IMR-90 (cell line): ENCODE measurements around the gene PITHD1. TPM values are rescaled to one million over a fixed set of nuclear protein-coding genes. Genes with fewer than 3 reads are reported as not detected.

Experiments used
- ATAC-seq: fragments of 200-7000 bp; cut with Tn5 transposase; 2 replicates; pipeline ENCODE4 v1.9.1; 2020; ENCODE audit warnings: low read depth, mild to moderate bottlenecking, moderate library complexity
- BruUV-seq: library from RNA; stranded (reverse); fragments of 400-500 nt; replicated peaks from 2 replicates; lab custom pipeline; 2021; lab: Mats Ljungman, UMichigan
- CTCF ChIA-PET: fragments of 300-600 bp; formaldehyde crosslinking; extraction: SDS; loops from one replicate; lab custom pipeline; 2021; ENCODE audit warnings: antibody characterized with exemption; lab: Yijun Ruan, JAX
- POLR2A ChIA-PET: fragments of 300-600 bp; sonication (Branson Sonifier 250); formaldehyde crosslinking; loops from one replicate; lab custom pipeline; 2022; ENCODE audit warnings: antibody characterized with exemption; ENCODE audit not compliant: unreplicated experiment; lab: Charles Lee
- DNase-seq: peaks from one replicate; pipeline ENCODE4 v3.0.0; 2013
- H2AFZ ChIP-seq: replicated peaks from 2 replicates; pipeline ENCODE3; 2013; ENCODE audit warnings: low read length, mild to moderate bottlenecking; ENCODE audit not compliant: poor library complexity
- H2AK5ac ChIP-seq: 2 replicates; pipeline ENCODE4 v1.6.1; 2013; ENCODE audit warnings: low read depth, low read length, inconsistent platforms
- H2AK9ac ChIP-seq: replicated peaks from 2 replicates; pipeline ENCODE3; 2013; ENCODE audit warnings: mild to moderate bottlenecking, low read depth, low read length, moderate library complexity; ENCODE audit not compliant: poor library complexity
- H2BK120ac ChIP-seq: 2 replicates; pipeline ENCODE4 v1.6.1; 2013; ENCODE audit warnings: low read depth, low read length, inconsistent platforms
- H2BK15ac ChIP-seq: 3 replicates; pipeline ENCODE4 v1.6.1; 2013; ENCODE audit warnings: low read depth, low read length, inconsistent platforms
- H2BK20ac ChIP-seq: 2 replicates; pipeline ENCODE4 v1.6.1; 2013; ENCODE audit warnings: low read depth, mild to moderate bottlenecking, inconsistent platforms, low read length, moderate library complexity
- H2BK5ac ChIP-seq: 2 replicates; pipeline ENCODE4 v1.6.1; 2013; ENCODE audit warnings: mild to moderate bottlenecking, low read depth, low read length, inconsistent platforms; ENCODE audit not compliant: poor library complexity, severe bottlenecking
- H3K14ac ChIP-seq: replicated peaks from 2 replicates; pipeline ENCODE4 v1.6.1; 2013; ENCODE audit warnings: low read depth, low read length, inconsistent platforms
- H3K18ac ChIP-seq: 2 replicates; pipeline ENCODE4 v1.6.1; 2013; ENCODE audit warnings: low read depth, low read length, control low read depth
- H3K23ac ChIP-seq: 2 replicates; pipeline ENCODE4 v1.6.1; 2013; ENCODE audit warnings: low read depth, low read length, inconsistent platforms
- H3K27ac ChIP-seq: 2 replicates; pipeline ENCODE4 v1.5.1; 2013; ENCODE audit warnings: mild to moderate bottlenecking, control low read depth, low read length; ENCODE audit not compliant: insufficient read depth
- H3K27me3 ChIP-seq: 2 replicates; pipeline ENCODE4 v1.6.1; 2013; ENCODE audit warnings: low read length; ENCODE audit not compliant: control insufficient read depth, insufficient read depth
- H3K36me3 ChIP-seq: 2 replicates; pipeline ENCODE4 v1.6.1; 2013; ENCODE audit warnings: low read length, mixed read lengths; ENCODE audit not compliant: control insufficient read depth, insufficient read depth
- H3K4ac ChIP-seq: 2 replicates; pipeline ENCODE4 v1.6.1; 2013; ENCODE audit warnings: low read depth, low read length, inconsistent platforms
- H3K4me1 ChIP-seq: 2 replicates; pipeline ENCODE4 v1.6.1; 2013; ENCODE audit warnings: low read length, mixed read lengths; ENCODE audit not compliant: control insufficient read depth, insufficient read depth
- H3K4me2 ChIP-seq: 2 replicates; pipeline ENCODE4 v1.6.1; 2013; ENCODE audit warnings: low read depth, mild to moderate bottlenecking, control low read depth, low read length, moderate library complexity
- H3K4me3 ChIP-seq: 2 replicates; pipeline ENCODE4 v1.5.1; 2013; ENCODE audit warnings: low read depth, mild to moderate bottlenecking, control low read depth, low read length, moderate library complexity; ENCODE audit not compliant: insufficient read depth
- H3K56ac ChIP-seq: 2 replicates; pipeline ENCODE4 v1.6.1; 2013; ENCODE audit warnings: low read length, inconsistent platforms; ENCODE audit not compliant: insufficient read depth; ENCODE audit errors: extremely low read depth
- H3K79me1 ChIP-seq, 2 experiments: 2 replicates each; pipeline ENCODE4 v1.6.1; 2013; ENCODE audit warnings: low read length in 2 of 2, inconsistent platforms in 1 of 2, low read depth in 1 of 2
- H3K9ac ChIP-seq: 2 replicates; pipeline ENCODE4 v1.6.1; 2013; ENCODE audit warnings: low read depth, low read length, control low read depth
- H3K9me1 ChIP-seq: 2 replicates; pipeline ENCODE4 v1.6.1; 2013; ENCODE audit warnings: low read length, inconsistent platforms; ENCODE audit not compliant: insufficient read depth
- H3K9me3 ChIP-seq: 2 replicates; pipeline ENCODE4 v1.6.1; 2013; ENCODE audit warnings: low read length; ENCODE audit not compliant: control insufficient read depth, insufficient read depth
- H4K20me1 ChIP-seq: 2 replicates; pipeline ENCODE4 v1.6.1; 2013; ENCODE audit warnings: low read length, inconsistent platforms; ENCODE audit not compliant: insufficient read depth
- H4K5ac ChIP-seq: 2 replicates; pipeline ENCODE4 v1.6.1; 2013; ENCODE audit warnings: mild to moderate bottlenecking, low read depth, low read length, control low read depth
- H4K8ac ChIP-seq, 2 experiments: 2 replicates each; pipeline ENCODE4 v1.6.1; 2013; ENCODE audit warnings: low read depth in 2 of 2, low read length in 2 of 2, control low read depth in 1 of 2, inconsistent platforms in 1 of 2
- H4K91ac ChIP-seq: 2 replicates; pipeline ENCODE4 v1.6.1; 2013; ENCODE audit warnings: low read depth, low read length, inconsistent platforms; ENCODE audit not compliant: insufficient read depth
- MAFK ChIP-seq: IDR thresholded peaks from 2 replicates; pipeline ENCODE4 v1.6.1; 2012; ENCODE audit warnings: low read depth, low read length, improper control_type of control experiment
- MXI1 ChIP-seq: IDR thresholded peaks from 2 replicates; pipeline ENCODE4 v1.6.1; 2012; ENCODE audit warnings: low read depth, mild to moderate bottlenecking, low read length, moderate library complexity, borderline replicate concordance
- WGBS, 2 experiments: methylation state at CpG; one replicate each; pipeline versions ENCODE4 v1.1.5 to v1.1.7; 2013; ENCODE audit warnings: missing lambda C conversion rate in 2 of 2; ENCODE audit not compliant: insufficient read length in 1 of 2; ENCODE audit errors: extremely low coverage in 2 of 2; 5-methylcytosine and 5-hydroxymethylcytosine counted together
- dilution Hi-C: fragments of 300-500 bp; cut with HindIII; formaldehyde crosslinking; loops from one replicate; pipeline ENCODE4 v1.14.3; 2018; ENCODE audit warnings: low sequenced_read_pairs; ENCODE audit not compliant: unreplicated experiment
- in situ Hi-C: fragments of 300-500 bp; cut with MboI; formaldehyde crosslinking; loops from 3 replicates; pipeline ENCODE4 v1.14.3; 2019; ENCODE audit warnings: low sequenced_read_pairs, inconsistent platforms, mixed read lengths
- intact Hi-C: fragments of 100-400 bp; cut with micrococcal nuclease; formaldehyde crosslinking; loops from 2 replicates; pipeline ENCODE4 v1.10.0; 2022
- polyA plus RNA-seq, 3 experiments: library from polyadenylated mRNA; depleted of rRNA; stranded (reverse); fragments of >200 nt; gene quantifications; 2 replicates each; pipeline ENCODE4 v1.2.3, GENCODE V29; 2012; ENCODE audit warnings: low replicate concordance in 1 of 3
- total RNA-seq: library from RNA; depleted of rRNA; stranded (reverse); fragments of >200 nt; gene quantifications from 2 replicates; pipeline ENCODE4 v1.2.3, GENCODE V29; 2012

The PITHD1 gene
- total and polyA plus RNA-seq, 2 of the 4 experiments (the other 2 are of a cell fraction), result 23.8 to 32.0 TPM

DNA sequence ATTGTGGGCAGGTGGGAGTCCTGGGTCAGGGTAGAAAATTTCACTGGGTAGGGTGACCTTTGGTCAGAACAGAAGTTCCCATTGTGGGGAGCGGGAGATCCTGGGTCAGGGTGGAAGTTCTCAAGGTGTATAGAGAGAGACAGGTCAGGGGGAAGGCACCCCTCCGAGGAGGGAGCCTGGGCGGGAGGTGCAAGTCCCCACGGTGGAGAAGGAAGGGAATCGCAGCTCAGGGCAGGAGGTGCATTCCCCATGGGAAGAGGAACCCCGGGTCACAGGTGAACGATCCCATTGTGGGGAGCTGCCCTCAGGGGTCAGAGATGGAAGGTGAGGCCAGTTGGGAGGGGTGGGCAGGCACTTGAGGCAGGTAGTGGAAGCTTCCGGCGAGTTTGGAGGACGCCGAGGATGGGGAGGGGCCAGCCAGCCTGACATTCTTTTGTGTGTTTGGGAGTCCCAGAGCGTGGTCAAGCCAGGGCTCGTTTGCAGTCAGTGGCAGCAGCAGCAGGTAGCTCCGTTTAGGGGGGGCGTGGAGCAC is 13.4 kb downstream of the PITHD1 start:
- Histone ChIP-seq H3K27ac (peak overlapping the region; percentile 70), H3K9ac (peak overlapping the region; percentile 80), H2AK5ac (peak overlapping the region; percentile 86), H2AFZ (peak overlapping the region; percentile 92), H3K23ac (peak overlapping the region; percentile 76; the same call in 1 of the 2 replicates), H4K5ac (peak overlapping the region; percentile 71), H3K9me1 (peaks cover 9% of the 10 kb centered on the region), H3K4me2 (peak overlapping the region; percentile 97), H3K14ac (peak overlapping the region; percentile 94), H4K8ac (peak overlapping the region; percentile 17 to 75; a peak in 3 of 4 replicates), H3K4ac (peak overlapping the region; percentile 85), H3K18ac (no peak overlapping the region), H3K27me3 (no peaks in the 10 kb centered on the region), H2BK20ac (no peak overlapping the region), H3K4me1 (peaks cover 14% of the 10 kb centered on the region), H2BK5ac (peak overlapping the region; percentile 33), H4K91ac (peak overlapping the region; percentile 54), H3K9me3 (no peaks in the 10 kb centered on the region), H3K4me3 (peak overlapping the region; percentile 95), H3K79me1 (peaks cover 13 to 43% of the 10 kb centered on the region in 2 experiments; a peak in 3 of 4 replicates), H3K56ac (peak overlapping the region; percentile 71; the same call in 1 of the 2 replicates), H2AK9ac (peak overlapping the region; percentile 100), H4K20me1 (peaks cover 13% of the 10 kb centered on the region; the same call in 1 of the 2 replicates), H2BK120ac (peak overlapping the region; percentile 10; the same call in 1 of the 2 replicates), H2BK15ac (no peak overlapping the region), H3K36me3 (peaks cover 25% of the 10 kb centered on the region)
- TF ChIP-seq MXI1, result 0 out of 2 replicates have a peak, but pooled peaks have one; percentile 11
- no peak for TF ChIP-seq MAFK
- CTCF ChIA-PET, result interaction anchor here (1.0 kb wide), 3 partner anchors 11 to 20 kb away, joined by 3 to 6 read pairs (median 3); no protein-coding TSS in a partner anchor
- 0% methylated on average over 5 of the region's 15 CpGs; no CpG with 5 or more reads in 1 of the 2 experiments for WGBS, 2 experiments
- BruUV-seq, result no TSS peak
- ATAC-seq, result peak; percentile 18; the same call in 1 of the 2 replicates
- no peak for DNase-seq
- intact Hi-C loops (no loop called here), dilution Hi-C loops (no loop called here), in situ Hi-C loops (no loop called here)
- POLR2A ChIA-PET, result interaction anchor here (0.9 kb wide), 1 partner anchor 14 kb away, joined by 7 read pairs; no protein-coding TSS in a partner anchor
